Tibial artery (tissue), 4 donors: Measurements from ENCODE around the gene CFAP54.

Experiments
- DNase-seq, 2 donors: peaks; one replicate each; pipeline ENCODE4 v3.0.0-alpha.2; 2019
- H3K27ac ChIP-seq, 2 donors: fragments of 200-600 bp; sonication (generic) in 1 of 2; 1 replicate in 1 of 2; 2 replicates in 1 of 2; pipeline ENCODE4 v1.5.1; 2018 to 2019; ENCODE audit warnings: mild to moderate bottlenecking in 1 of 2
- H3K27me3 ChIP-seq, 2 donors: fragments of 200-600 bp; sonication (generic) in 1 of 2; one replicate each; pipeline versions ENCODE4 v1.5.1 to v1.6.0; 2016 to 2019
- H3K36me3 ChIP-seq, 3 donors: fragments of 200-600 bp; sonication (generic) in 2 of 3; one replicate each; pipeline ENCODE4 v1.5.1; 2016 to 2019; ENCODE audit warnings: mild to moderate bottlenecking in 2 of 3
- H3K4me1 ChIP-seq, 4 donors: fragments of 200-600 bp; sonication (generic) in 2 of 4; 1 replicate in 3 of 4; 2 replicates in 1 of 4; pipeline ENCODE4 v1.5.1; 2016 to 2019
- H3K4me3 ChIP-seq, 2 donors: fragments of 200-600 bp; sonication (generic) in 1 of 2; 1 replicate in 1 of 2; 2 replicates in 1 of 2; pipeline ENCODE4 v1.5.1; 2018 to 2019; ENCODE audit warnings: mild to moderate bottlenecking in 2 of 2
- H3K9me3 ChIP-seq, 3 donors: fragments of 200-600 bp; sonication (generic) in 1 of 3; one replicate each; pipeline ENCODE4 v1.5.1; 2016 to 2019
- intact Hi-C: fragments of 100-400 bp; cut with DNase I; formaldehyde crosslinking; loops from one replicate; pipeline ENCODE4 v1.15.0; 2023; ENCODE audit warnings: low total_unique reads
- TF ChIP-seq, protein P1 (sequence below), 2 experiments: fragments of 200-600 bp in 1 of 2; fragments of 450-650 bp in 1 of 2; IDR thresholded peaks; one replicate each; pipeline ENCODE4 v1.5.1; 2017 to 2019; ENCODE audit warnings: antibody characterized with exemption in 2 of 2, mild to moderate bottlenecking in 1 of 2, moderate library complexity in 1 of 2

The CFAP54 gene

DNA sequence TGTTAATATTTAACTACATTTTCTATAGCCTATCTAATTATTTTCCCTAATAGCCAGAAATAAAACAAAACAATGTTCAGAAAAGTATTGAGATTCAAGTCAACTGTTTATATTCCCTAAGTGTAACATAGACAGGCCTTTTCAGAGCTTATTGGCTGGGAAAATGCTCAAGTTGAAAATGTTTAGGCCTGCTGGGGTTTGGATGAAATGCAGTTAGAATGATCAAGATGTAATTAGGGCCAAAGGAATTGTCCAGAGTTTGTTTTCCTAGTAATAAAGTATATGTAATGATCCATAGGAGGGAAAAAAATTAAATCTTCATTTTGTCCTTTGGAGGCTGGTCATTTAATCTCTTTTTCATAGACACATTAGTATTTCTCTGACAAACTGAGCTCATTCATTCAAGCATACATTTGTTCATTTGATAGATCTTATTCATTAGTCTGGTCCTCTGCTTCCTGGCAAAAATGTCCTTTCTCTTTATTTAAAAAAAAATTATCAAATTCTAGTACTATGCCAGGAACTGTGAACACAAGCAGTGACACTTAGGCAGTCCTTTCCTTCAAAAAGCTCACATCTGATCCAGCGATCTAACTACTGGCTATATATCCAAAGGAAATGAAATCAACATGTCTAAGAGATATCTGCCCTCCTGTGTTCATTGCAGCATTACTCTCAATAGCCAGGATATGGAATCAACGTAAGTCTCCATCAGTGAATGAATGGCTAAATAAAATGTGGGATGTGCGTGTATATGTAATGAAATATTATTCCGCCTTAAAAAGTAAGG, 377.6 kb downstream of the CFAP54 start:
- intact Hi-C loops = no loop called here
- TF ChIP-seq, protein P1, sequence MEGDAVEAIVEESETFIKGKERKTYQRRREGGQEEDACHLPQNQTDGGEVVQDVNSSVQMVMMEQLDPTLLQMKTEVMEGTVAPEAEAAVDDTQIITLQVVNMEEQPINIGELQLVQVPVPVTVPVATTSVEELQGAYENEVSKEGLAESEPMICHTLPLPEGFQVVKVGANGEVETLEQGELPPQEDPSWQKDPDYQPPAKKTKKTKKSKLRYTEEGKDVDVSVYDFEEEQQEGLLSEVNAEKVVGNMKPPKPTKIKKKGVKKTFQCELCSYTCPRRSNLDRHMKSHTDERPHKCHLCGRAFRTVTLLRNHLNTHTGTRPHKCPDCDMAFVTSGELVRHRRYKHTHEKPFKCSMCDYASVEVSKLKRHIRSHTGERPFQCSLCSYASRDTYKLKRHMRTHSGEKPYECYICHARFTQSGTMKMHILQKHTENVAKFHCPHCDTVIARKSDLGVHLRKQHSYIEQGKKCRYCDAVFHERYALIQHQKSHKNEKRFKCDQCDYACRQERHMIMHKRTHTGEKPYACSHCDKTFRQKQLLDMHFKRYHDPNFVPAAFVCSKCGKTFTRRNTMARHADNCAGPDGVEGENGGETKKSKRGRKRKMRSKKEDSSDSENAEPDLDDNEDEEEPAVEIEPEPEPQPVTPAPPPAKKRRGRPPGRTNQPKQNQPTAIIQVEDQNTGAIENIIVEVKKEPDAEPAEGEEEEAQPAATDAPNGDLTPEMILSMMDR (IDR thresholded peaks at IDR 0.05) = no peak
- no peaks in the 10 kb centered on the region for H3K36me3 ChIP-seq

GRCh38 chr12:96870946-96871345, 381.6 kb downstream of the CFAP54 start:
- Histone ChIP-seq H3K4me3 (no peak overlapping the region), H3K4me1 (no peaks in the 10 kb centered on the region), H3K27ac (no peak overlapping the region), H3K27me3 (no peaks in the 10 kb centered on the region), H3K36me3 (no peaks in the 10 kb centered on the region), H3K9me3 (no peaks in the 10 kb centered on the region)
- TF ChIP-seq, protein P1 (IDR thresholded peaks at IDR 0.05) = no peak
- DNase-seq = no peak
- intact Hi-C loops = no loop called here

More for the DNA sequence above, 377.6 kb downstream of the CFAP54 start:
- no peak for DNase-seq
- Histone ChIP-seq H3K27ac (no peak overlapping the region), H3K4me1 (no peaks in the 10 kb centered on the region), H3K9me3 (no peaks in the 10 kb centered on the region), H3K27me3 (no peaks in the 10 kb centered on the region), H3K4me3 (no peak overlapping the region)

GRCh38 chr12:96872961-96873360, 383.6 kb downstream of the CFAP54 start:
- DNase-seq = no peak
- Histone ChIP-seq H3K27me3 (no peaks in the 10 kb centered on the region), H3K27ac (no peak overlapping the region), H3K9me3 (no peaks in the 10 kb centered on the region), H3K4me1 (no peaks in the 10 kb centered on the region), H3K36me3 (no peaks in the 10 kb centered on the region), H3K4me3 (no peak overlapping the region)
- TF ChIP-seq, protein P1 (IDR thresholded peaks at IDR 0.05) = no peak
- intact Hi-C loops = no loop called here

GRCh38 chr12:96874211-96874610, 384.8 kb downstream of the CFAP54 start:
- H3K27ac ChIP-seq = no peak overlapping the region
- intact Hi-C loops = no loop called here
- H3K4me3 ChIP-seq = no peak overlapping the region

DNA sequence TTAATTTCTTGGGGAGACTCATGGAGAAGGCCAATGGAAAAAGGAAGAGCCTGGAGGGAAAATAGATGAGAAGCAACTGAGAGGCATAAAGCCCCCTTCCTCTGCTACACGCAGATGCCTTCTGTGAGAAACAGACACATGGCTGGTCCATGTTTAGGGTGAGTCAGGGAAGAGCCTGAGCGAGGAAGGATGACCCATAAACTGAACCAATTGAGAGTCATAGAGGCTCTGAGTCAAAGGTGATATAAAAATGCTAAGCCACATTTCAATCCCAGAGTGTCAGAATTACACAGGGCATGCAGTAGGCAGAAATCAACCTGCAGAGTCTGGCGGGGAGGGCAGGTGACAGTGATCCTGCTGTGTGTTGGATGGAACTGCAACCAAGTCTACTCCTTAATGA, 387.6 kb downstream of the CFAP54 start:
- H3K36me3 ChIP-seq = no peaks in the 10 kb centered on the region
- TF ChIP-seq, protein P1 (IDR thresholded peaks at IDR 0.05) = no peak
- intact Hi-C loops = loop anchor here (5.0 kb wide), 1 partner anchor 1495 kb away; no protein-coding TSS in a partner anchor
- H3K9me3 ChIP-seq = no peaks in the 10 kb centered on the region
- H3K4me1 ChIP-seq = no peaks in the 10 kb centered on the region
- H3K27ac ChIP-seq = no peak overlapping the region
- H3K27me3 ChIP-seq = no peaks in the 10 kb centered on the region
- no peak for DNase-seq
- no peak overlapping the region for H3K4me3 ChIP-seq

More at GRCh38 chr12:96874211-96874610, 384.8 kb downstream of the CFAP54 start:
- H3K9me3 ChIP-seq = no peaks in the 10 kb centered on the region
- no peaks in the 10 kb centered on the region for H3K27me3 ChIP-seq
- TF ChIP-seq, protein P1 (IDR thresholded peaks at IDR 0.05) = no peak
- no peaks in the 10 kb centered on the region for H3K4me1 ChIP-seq
- DNase-seq = no peak
- H3K36me3 ChIP-seq = no peaks in the 10 kb centered on the region
